HG02759 (cell line): Measurements from ENCODE around the gene ZMYND15.

Source experiments
- ATAC-seq: cut with Tn5 transposase; IDR thresholded peaks from one replicate; pipeline ENCODE4 v1.9.1; 2021; ENCODE audit warnings: mild to moderate bottlenecking, moderate library complexity; ENCODE audit not compliant: unreplicated experiment

ZMYND15 gene

DNA sequence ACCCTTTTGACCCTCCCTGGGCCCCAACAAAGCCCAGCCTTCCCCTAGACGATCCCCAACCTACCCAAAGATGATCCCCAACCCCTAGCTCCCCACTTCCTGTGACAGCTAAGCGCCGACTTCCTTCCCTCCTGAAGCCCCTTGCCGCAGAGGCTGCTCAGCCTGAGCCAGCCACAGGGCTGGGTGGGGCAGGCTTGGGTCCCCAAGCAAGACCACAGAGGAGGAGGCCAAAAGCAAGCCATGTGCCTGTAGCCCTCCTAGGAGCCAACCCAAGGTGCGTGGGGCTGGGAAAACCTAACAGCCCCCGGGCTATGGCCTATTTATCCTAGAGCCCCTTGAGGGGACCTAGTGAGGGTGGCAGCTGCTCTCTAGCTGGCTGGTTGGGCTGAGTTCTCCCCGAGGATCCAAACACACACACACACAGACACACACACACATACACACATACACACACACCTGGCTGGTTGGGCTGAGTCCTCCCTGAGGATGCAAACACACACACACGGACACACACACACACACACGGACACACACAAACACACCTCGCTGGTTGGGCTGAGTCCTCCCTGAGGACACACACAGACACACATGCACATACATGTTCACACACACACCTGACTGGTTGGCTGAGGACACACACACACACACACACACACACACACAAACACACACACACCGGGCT lies 24.4 kb upstream of the ZMYND15 start:
- no peak for ATAC-seq

DNA sequence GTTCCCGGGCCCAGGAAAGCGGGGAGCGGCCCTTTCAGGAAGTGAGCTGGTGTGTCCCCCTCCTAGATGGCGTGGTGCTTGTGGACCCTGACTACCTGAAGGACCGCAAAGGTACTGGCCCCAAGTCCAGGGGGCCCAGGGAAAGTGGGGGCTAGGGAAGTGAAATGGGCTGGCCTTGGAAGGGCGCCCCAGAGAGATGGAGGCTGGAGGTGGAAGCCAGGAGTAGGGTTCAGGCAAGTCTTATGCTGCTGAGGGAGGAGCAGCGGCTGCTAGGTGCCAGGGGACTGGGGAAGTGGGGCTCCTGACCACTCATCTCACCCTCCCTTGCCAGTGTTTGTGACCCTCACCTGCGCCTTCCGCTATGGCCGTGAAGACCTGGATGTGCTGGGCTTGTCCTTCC lies 23.6 kb upstream of the ZMYND15 start:
- ATAC-seq: no peak

DNA sequence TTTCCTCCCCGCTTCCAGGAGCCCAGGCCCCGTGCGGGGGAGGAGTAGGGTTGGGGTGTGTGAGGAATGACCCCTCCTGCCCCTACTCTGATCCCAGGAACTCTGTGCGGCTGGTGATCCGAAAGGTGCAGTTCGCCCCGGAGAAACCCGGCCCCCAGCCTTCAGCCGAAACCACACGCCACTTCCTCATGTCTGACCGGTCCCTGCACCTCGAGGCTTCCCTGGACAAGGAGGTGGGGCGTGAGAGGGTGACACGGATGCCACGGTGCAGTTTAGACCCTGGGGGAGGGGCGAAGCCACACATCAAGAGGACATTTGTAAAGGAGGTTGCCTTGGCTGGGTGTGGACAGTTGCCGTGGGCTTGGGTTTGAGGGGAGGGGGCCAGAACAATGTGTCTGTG lies 21.8 kb upstream of the ZMYND15 start:
- no peak for ATAC-seq

DNA sequence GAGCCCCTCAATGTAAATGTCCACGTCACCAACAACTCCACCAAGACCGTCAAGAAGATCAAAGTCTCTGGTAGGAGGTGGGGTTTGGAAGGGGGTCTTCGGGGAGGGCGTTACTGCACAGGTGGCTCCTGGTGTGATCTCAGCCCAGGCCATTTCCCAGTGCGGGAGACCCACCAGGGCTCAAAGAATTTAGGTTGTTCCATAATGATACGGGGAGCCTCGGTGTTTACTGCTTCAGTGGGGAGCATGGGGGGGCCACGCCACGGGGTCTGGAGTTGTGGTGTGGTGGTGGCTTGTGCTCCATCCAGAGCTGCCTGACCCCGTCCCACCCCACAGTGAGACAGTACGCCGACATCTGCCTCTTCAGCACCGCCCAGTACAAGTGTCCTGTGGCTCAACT lies 21.4 kb upstream of the ZMYND15 start:
- ATAC-seq: no peak

DNA sequence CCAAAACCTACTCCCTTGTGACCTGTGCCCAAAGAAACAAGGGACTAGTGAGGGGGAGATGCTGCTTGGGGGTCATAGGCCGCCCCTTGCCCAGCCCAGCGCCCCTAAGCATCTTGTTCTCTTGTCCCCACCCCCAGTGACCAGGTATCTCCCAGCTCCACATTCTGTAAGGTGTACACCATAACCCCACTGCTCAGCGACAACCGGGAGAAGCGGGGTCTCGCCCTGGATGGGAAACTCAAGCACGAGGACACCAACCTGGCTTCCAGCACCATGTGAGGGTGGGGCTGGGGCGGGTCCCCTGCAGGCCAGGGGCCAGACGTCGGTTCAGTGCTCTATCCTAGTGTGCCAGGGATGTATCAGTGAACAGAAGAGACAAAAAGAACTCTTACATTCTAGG lies 20.5 kb upstream of the ZMYND15 start:
- no peak for ATAC-seq

DNA sequence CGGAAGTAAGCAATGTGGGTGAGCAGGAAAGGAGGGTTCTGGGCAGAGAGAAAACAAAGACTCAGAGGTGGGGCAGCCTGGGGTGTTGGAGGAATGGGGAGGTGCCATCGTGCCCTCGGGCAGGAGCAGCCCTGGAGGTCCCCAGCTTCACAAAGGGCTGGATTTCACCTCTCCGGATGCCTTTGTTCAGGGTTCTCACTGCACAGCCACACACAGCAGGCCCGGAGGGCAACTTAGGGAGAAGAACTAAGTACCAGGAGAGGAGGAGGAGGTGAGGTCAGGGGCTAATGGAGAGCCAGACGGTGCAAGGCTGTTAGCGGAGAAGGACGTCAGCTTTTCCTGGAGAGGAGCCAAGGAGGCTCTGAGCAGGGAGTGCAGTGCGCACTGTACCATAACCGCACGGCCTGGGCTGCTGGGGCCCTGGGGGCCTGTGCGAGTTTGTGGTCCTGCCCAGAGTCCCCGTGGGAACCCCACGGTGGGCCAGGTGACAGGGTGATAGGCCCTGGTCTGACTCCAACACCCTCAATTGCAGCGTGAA lies 19.9 kb upstream of the ZMYND15 start:
- ATAC-seq: no peak

DNA sequence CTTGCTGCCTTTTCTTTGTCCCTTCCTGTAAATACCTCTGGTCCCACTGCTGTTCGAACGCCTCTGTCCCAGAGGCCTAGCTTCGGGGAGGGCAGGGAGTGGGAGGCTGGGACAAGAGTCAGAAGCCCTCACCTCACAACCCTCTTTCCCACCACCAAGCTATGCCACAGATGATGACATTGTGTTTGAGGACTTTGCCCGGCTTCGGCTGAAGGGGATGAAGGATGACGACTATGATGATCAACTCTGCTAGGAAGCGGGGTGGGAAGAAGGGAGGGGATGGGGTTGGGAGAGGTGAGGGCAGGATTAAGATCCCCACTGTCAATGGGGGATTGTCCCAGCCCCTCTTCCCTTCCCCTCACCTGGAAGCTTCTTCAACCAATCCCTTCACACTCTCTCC lies 18.8 kb upstream of the ZMYND15 start:
- ATAC-seq: no peak

DNA sequence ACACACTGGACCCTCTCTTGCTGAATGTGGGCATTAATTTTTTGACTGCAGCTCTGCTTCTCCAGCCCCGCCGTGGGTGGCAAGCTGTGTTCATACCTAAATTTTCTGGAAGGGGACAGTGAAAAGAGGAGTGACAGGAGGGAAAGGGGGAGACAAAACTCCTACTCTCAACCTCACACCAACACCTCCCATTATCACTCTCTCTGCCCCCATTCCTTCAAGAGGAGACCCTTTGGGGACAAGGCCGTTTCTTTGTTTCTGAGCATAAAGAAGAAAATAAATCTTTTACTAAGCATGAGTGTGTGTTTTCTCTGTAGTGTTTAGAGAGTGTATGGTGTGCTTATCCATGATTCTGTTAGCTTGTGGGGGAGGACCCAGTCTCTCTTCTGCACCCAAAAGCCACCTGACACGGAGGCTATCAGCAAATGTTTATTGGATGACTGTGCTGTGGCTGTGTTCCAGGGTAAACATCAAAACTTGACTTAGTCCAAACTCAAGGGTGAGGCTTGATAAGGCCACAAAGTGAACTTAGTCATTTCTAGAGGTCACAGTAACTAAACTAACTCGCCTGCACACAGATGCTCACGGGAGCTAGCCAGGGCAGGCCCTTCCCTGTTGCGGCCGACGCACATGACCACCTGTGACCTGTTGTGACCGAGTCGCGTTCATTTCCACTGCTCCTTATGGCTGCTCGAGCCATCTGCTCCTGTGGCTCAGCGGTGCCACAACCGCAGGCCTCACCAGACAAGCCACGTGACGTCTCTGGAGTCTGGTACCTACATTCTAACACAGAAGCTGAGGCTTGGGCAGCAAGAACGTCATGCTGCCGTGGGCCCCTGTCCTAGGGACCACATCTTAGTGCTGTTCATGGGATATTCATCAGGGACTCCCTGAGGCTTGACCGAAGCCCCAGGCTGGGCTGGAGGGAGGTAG lies 18.2 kb upstream of the ZMYND15 start:
- ATAC-seq: no peak

DNA sequence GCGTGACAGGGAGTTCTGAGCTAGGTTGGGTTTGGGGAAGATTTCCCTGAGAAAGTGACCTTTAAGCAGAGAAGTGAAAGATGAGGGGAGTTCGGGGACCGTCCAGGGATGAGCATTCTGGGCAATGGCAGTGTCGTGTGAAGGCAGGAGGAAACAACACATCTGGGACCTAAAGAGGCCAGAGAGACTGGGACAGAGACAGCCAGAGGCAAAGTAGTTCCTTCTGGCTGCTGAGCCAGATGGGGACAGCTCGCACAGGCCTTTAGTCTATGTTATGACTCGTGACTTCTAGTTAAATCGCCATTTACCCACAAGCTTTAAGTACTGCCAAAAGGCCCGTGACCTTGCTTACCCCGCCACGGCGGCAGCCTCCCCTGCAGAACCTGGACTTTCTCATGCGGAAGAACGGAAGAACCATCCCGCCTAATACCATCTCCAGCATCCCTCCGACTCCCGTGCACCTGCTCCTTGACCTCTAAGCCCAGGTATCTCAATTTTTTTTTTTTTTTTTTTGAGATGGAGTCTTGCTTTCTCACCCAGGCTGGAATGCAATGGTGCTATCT lies 16.9 kb upstream of the ZMYND15 start:
- ATAC-seq: no peak

DNA sequence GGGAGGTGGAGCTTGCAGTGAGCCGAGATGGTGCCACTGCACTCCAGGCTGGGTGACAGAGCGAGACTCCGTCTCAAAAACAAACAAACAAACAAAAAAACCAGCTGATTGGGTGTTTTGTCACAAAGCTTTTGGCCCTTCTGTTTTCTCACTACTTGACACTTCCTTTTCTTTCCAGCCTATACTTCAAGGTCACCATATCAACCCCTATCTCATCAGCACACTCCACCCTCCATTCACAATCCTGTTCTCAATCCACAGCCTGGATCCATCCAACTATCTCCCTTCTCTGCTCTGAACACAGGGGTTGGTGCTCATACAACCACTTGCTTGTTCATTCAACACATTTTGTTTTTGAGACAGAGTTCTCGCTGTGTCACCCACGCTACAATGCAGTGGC lies 15.0 kb upstream of the ZMYND15 start:
- ATAC-seq: no peak

DNA sequence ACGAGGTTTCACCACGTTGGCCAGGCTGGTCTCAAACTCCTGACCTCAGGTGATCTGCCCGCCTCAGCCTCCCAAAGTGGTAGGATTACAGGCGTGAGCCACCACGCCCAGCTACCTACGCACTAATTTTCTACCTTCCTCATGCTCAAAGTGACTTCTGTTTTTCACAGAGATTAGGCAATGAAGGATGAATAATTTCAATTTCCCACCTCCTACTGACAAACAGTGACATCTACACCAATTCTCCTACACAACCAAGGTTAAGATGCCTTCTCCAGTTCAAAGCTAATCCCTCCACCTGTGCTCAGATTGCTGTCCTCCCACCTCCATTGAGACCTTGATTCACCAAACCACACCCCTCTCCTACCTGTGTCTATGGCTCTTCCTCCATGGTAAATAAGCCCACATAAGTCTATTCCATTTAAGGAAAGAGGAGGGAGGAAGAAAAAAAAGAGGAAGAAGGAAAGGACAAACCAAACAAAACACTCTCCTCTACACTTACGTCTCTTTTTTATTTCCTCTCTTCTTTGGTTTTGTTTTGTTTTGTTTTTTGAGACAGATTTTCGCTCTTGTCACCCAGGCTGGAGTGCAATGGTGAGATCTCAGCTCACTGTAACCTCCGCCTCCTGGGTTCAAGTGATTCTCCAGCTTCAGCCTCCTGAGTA lies 13.9 kb upstream of the ZMYND15 start:
- ATAC-seq: no peak

DNA sequence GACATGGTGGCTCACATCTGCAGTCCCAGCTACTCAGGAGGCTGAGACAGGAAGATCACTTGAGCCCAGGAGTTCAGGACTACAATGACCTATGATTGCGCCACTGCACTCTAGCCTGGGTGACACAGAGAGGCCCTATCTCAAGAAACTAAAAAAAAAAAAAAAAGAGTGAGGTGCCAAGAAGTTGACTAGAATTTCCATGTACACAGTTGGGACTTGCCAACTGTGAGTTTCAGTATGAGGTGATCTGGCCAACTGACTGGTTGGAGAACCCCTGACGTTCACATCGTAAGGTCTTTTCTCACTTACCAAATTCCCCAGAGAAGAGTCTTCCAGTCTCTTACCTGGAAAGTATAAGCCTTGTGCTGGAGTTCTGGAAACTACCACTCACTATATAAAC lies 11.5 kb upstream of the ZMYND15 start:
- ATAC-seq: no peak

DNA sequence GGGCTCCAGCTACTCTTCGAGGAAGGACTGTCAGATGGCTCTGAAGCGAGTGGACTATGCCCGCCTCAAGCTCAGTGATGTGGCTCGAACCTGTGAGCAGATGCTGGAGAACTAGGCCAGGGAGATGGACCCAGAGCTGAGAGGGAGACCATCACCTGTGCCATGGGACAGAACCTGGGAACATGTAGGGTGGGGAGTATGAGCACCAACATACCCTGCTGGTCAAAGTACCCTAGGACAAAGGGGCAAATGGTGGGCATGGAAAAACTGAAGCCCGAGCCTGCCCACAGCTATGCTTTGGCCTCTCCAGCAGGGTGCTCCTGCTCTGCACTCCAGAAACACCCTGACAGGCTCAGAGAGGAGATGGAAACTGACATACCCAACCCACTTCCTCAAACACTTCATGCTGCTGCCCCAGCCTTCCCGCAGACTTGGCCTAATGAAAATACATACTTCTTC lies 6.5 kb upstream of the ZMYND15 start:
- ATAC-seq: no peak

DNA sequence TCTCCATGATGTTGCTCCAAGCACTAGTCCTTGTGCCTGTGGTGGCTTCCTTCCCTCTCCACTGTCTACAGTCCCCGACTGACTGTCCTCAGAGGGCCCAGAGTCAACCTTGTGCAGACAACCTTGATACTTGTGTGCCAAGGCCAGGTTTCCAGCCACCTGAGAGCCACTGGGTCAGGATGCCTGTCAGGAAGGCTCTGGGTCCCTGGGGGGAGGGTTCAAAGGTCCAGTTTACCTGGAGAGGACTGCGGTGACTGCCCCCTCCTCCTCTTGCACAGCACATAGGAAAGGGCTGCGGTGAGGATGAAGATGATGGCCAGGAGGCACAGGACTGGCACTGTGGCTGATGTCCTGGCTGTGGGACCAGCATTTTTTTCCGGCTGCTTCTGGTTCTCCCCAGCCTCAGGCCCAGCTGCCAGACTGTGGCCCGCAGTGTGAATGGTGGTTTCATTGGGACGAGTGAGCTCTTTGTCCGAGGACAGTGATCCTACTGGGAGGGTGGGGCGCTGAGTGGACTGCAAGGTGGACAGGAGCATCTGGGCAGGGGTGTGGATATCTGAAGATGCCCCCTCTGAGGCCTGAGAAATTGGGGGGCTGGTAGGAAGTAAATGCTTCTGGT lies 4.7 kb upstream of the ZMYND15 start:
- no peak for ATAC-seq

DNA sequence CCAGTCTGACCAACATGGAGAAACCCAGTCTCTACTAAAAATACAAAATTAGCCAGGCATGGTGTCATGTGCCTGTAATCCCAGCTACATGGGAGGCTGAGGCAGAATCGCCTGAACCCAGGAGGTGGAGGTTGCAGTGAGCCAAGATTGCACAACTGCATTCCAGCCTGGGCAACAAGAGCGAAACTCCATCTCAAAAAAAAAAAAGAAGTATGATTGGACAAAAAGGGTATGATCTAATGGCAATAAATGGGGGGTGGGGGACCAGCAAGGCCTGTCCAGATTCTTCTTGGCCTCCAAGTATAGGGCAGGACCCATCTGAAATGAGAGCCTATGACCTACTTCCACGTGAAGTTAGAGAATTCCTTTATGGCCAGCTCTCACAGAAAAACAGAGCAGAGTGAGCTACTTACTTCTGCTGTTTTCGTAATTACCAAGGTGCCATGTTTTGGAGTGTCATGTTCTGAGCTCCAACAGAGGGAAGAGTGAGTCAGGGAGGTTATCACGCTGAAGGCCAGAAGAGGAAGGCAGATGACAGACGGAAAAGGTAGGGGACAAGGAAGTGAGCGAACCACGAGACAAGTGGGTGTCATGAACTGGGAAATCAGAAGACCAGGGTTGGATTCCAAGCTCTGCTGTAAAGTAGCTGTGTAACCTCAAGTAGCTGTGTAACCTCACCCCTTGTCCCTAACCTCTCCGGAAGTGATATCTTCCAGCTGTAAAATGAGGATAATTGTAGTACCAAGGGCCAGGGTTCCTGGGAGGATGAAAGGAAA lies 3.6 kb upstream of the ZMYND15 start:
- ATAC-seq: no peak

DNA sequence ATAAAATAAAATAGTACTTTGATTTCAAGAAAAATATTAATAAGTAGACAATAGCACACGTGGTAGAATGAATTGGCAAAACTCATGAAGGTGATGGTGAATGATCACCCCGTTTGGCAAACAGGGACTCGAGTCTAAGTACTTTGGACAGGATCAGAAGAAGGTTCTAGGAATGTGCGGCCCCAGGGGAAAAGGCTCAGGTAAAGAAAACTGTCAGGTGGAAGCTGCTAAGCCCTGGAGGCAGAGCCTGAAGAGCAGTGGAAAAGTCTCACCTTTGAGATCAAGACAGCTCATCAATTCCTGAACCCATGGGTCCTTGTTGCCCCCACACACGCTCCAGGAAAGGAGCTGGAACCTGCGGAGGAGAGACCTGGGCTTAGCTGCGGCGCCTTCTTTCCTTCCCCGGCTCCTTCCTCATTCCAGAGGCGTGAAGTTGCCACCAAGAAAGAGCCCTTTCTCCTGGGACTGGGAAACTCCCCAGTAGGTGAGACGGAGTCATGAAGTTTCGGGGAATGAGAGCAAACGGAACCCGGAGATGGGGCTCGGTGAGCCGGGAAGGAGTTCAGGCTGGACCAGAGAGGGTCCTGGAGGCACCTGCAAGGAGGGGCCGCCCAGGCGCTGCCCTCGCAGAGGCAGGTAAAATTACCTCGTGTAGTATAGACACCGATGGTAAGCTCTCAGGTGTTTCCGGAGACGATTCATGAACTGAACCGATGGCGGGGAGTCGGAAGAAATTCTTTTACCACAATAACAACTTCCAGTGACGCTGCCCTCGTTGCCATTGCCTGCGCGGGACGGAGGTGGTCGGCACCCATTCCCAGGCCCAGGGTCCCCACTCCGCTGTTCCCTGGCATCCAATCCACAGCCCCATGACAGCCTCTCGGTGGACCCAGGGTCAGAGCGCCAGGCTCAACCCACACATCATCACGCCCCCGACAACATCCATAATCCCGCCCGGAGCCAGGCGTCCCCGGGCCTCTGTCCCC lies 1.2 kb upstream of the ZMYND15 start:
- no peak for ATAC-seq

DNA sequence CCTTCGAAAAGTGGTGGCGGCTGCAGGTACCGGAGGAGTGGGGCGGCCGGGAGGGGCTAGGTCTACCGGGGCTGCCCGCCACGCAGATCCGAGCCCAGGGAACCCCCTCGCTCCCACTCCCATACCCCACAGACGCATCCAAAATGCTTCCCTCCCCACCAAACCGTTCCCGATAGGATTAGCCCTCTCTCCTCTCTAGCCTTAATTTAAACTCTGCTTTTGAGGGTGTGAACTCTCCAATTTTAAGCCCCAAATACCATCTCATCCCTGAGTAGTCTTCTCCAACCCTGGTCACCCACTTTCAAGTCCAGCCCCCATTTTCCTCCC lies 355 bp downstream of the ZMYND15 start:
- ATAC-seq: no peak

DNA sequence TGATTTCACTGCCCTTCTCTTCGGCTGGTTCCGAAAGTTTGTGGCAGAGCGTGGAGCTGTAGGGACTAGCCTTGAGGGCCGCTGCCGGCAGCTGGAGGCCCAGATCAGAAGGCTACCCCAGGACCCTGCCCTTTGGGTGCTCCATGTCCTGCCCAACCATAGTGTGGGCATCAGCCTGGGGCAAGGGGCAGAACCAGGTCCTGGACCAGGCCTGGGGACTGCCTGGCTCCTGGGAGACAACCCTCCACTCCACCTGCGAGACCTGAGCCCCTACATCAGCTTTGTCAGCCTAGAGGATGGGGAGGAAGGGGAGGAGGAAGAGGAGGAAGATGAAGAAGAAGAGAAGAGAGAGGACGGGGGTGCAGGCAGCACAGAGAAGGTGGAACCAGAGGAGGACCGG lies 951 bp downstream of the ZMYND15 start:
- ATAC-seq: no peak

DNA sequence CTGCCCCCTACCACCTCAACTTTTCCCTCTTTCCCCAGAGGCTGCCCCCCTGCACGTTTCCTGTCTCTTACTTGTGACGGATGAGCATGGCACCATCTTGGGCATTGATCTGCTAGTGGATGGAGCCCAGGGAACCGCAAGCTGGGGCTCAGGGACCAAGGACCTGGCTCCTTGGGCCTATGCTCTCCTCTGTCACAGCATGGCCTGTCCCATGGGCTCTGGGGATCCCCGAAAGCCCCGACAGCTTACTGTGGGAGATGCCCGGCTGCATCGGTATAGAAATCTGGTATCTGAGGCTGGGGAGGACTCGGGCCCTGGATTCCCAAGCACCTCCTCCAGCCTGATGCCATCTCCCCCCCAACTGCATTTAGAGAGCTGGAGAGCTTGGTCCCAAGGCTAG lies 1.9 kb downstream of the ZMYND15 start:
- no peak for ATAC-seq
